GF-D8 (cell line): ENCODE results near the gene VARS2.

Experiments
- DNase-seq: peaks from one replicate; lab custom pipeline; 2025; lab: John Stamatoyannopoulos, UW

VARS2 gene

DNA sequence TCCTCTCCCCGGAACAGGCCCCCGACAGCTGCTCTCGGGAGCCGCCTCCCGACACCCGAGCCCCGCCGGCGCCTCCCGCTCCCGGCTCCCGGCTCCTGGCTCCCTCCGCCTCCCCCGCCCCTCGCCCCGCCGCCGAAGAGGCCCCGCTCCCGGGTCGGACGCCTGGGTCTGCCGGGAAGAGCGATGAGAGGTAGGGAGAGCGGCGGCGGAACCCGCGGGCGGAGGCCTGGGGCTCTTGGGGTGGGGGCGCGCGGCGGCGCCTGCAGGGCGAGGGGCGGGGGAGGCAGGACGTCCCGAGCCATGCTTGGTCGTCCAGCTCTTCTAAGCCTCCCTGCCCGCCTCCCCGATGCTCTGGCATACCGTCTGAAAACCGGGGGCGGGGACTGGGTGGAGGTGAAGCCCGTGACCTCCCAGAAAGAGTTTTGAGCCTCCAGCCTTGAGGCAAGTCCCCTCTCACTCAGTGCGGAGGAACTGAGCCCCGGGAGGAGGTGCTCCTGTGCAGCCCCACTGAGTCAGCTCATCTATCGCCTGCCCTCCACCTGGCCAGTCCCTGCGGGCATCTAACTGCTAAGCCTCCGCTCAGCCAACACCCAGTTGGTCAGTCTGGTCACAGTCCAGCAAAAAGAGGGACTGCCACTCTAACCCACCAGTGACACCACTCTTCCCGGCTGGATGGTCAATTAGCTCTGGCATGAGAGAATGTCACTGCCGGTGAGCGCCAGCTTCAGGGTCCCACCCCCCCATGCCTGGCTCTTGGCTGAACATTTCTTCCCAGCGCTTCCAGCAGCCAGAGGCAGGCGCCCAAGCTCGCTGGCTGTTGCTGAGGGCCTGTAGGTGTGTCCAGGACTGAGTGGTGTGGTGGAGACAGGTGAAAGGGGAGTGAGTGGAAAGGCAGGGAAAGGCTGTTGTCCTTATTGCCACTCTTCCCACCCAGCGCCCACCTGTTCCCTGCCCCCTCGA lies 29.2 kb upstream of the VARS2 start:
- no peak for DNase-seq

DNA sequence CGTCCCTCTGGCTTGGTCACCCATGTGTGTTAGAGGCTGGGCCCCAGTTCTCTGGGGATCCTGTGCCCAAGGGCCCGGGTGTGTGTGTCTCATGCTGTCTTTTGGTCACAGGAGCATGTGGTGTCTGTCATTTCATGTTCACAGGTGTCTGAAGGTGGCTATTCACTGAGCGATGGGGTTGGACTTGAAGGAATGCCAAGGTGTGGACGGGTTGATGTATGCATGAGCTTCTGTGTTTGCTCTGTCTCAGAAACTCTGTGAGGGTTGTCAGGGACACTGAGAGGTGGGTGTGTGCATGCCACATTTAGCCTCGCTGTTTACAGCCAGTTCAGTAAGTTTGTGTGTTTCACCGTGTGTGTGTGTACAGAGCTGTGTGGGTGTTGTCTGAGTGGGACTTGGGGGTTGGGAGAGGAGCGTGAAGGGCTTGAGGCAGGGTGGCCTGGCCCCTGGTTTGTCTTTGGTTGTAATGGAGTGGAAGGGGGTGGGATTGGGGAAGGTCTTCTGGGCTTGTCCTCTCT lies 28.5 kb upstream of the VARS2 start:
- DNase-seq: no peak

- DNase-seq: no peak
These were observed 27.8 kb upstream of the VARS2 start for GRCh38 chr6:30885999-30886896.

- DNase-seq: no peak
These were observed 27.2 kb upstream of the VARS2 start for GRCh38 chr6:30886897-30887255.

- DNase-seq: no peak
These were observed 25.9 kb upstream of the VARS2 start for GRCh38 chr6:30887901-30888815.

GRCh38 chr6:30888816-30889495 lies 25.1 kb upstream of the VARS2 start:
- no peak for DNase-seq

DNA sequence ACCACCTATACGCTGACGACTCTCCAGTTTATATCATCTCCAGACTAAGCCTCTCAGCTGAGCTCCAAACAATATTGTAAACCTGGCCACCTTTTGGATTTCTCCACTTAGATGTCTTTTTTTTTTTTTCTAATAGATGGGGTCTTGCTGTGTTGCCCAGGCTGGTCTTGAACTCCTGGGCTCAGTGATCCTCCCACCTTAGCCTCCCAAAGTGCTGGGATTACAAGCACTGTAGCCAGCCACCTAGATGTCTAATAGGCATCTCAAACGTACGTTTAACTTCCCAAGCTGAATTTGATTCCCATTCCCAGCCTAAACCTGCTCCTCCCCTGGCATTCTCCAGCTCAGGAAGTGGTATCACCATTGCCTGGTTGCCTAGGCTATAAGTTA lies 24.5 kb upstream of the VARS2 start:
- DNase-seq: no peak

GRCh38 chr6:30889921-30890645 lies 24.0 kb upstream of the VARS2 start:
- DNase-seq: no peak

DNA sequence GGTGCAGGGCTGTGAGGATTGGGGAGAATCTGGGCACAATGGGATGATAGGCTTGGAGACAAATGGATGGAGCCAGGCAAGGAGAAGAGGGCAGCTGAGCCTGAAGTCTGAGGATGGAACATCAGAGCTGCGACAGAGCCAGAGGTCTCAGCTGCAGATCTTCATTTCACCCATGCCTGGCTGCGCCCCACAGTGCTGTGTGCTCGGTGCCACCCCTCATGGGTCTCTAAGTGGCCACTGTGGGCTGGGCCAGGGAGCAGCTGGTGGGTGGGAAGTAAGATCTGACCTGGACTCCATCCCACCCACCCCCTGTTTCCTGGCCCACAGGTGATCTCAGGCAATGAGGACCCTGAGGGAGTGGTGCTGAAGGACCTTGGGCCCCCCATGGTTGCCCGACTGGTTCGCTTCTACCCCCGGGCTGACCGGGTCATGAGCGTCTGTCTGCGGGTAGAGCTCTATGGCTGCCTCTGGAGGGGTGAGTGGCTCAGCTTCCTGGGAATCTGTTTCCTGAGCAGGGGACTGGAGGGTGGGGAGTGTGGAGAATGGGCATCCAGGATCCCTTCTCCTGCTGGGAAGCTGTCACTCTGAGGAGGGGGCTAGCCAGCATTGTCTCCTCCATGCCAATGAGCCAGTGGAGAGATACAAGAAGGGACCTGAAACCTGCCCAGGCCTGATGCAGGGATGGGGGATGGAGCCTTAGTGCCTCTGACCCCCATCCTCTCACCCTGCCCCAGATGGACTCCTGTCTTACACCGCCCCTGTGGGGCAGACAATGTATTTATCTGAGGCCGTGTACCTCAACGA lies 23.2 kb upstream of the VARS2 start:
- no peak for DNase-seq

GRCh38 chr6:30891450-30891723 lies 22.7 kb upstream of the VARS2 start:
- no peak for DNase-seq

DNA sequence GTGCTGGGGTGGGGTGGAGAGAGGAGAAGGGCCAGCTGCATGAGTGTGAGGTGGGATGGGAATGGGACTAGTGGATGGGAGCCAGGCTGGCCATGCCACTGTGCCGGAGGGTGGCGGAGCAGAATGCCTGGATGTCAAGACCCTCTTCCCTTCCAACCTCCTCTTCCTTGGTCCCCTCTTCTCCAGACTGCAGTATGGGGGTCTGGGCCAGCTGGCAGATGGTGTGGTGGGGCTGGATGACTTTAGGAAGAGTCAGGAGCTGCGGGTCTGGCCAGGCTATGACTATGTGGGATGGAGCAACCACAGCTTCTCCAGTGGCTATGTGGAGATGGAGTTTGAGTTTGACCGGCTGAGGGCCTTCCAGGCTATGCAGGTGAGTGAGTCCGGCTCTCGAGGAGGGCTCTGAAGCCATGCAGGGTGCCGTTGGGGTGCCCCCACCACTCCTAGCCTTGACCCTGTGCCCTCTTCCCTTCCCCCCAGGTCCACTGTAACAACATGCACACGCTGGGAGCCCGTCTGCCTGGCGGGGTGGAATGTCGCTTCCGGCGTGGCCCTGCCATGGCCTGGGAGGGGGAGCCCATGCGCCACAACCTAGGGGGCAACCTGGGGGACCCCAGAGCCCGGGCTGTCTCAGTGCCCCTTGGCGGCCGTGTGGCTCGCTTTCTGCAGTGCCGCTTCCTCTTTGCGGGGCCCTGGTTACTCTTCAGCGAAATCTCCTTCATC lies 22.1 kb upstream of the VARS2 start:
- DNase-seq: no peak

GRCh38 chr6:30893001-30893591 lies 20.9 kb upstream of the VARS2 start:
- DNase-seq: no peak

DNA sequence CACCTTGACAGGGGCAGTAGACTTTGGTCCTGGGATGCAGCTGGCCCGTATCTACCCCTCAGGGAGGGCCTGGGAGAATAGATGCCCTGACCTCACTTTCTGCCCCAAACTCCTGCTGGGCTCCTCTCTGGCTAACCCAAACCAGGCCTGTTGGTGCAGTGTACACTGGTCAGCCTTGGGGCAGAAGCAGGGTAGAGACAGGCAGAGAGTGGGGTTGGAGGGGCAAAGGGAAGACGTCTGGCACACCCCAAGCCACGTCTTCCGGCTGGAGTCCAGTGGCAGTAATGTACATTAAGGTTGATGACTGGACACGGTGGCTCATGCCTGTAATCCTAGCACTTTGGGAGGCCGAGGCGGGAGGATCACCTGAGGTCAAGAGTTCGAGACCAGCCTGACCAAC lies 20.4 kb upstream of the VARS2 start:
- DNase-seq: no peak

DNA sequence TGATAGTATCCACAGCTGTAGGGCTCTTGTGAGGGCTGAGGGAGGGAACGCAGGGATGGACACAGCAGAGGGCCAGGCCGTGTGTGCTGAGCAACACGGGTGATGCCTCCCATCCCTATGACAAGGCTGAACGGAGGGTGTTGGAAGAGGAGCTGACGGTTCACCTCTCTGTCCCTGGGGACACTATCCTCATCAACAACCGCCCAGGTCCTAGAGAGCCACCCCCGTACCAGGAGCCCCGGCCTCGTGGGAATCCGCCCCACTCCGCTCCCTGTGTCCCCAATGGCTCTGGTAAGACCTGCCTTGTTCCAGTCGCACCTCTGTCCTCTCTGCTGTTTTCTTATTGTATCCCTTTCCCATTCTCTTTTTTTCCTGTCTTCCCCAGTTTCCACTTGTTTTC lies 19.7 kb upstream of the VARS2 start:
- DNase-seq: no peak

GRCh38 chr6:30894935-30895334 lies 19.1 kb upstream of the VARS2 start:
- no peak for DNase-seq

- no peak for DNase-seq
These were observed 18.7 kb upstream of the VARS2 start for GRCh38 chr6:30895343-30895742.

- no peak for DNase-seq
These were observed 17.5 kb upstream of the VARS2 start for GRCh38 chr6:30896541-30896940.

DNA sequence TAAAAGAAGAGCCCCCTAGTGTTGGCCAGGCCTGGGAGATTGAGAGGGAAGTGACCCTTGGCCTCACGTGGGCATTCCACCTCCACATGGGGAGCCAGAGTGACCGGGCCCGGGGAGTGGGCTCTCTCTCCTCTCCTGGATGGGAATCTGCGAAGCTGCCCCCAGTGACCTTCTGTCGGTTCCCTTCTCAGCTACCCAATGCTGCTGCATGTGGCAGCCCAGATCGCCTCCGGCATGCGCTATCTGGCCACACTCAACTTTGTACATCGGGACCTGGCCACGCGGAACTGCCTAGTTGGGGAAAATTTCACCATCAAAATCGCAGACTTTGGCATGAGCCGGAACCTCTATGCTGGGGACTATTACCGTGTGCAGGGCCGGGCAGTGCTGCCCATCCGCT lies 16.2 kb upstream of the VARS2 start:
- no peak for DNase-seq
